Bronchial epithelial cell (primary cell): Measurements from ENCODE around the gene DNAJB5. TPM values are rescaled to one million over a fixed set of nuclear protein-coding genes. Genes with fewer than 3 reads are reported as not detected.
A peak's percentile ranks its signal among the peaks of the same experiment; 100 is the strongest.
"Not testable (repeated sequence)": the region's sequence is repeated elsewhere in the genome, so short reads cannot be mapped to it uniquely, and the experiment has no call there.

Experiments used
- DNase-seq: peaks from one replicate; pipeline ENCODE4 v3.0.0-alpha.2; 2010; ENCODE audit warnings: low read depth
- FAIRE-seq: peaks from 2 replicates; lab custom pipeline; 2011; peaks lifted over from hg19 to GRCh38; lab: Jason Lieb, UNC
- H3K27me3 ChIP-seq: 2 replicates; pipeline ENCODE4 v1.5.1; 2011; ENCODE audit warnings: low read length; ENCODE audit not compliant: control insufficient read depth, insufficient read depth
- H3K36me3 ChIP-seq: 2 replicates; pipeline ENCODE4 v1.5.1; 2011; ENCODE audit warnings: low read length; ENCODE audit not compliant: control insufficient read depth, insufficient read depth
- H3K4me3 ChIP-seq: 2 replicates; pipeline ENCODE4 v1.5.1; 2011; ENCODE audit warnings: mild to moderate bottlenecking, low read depth, low read length, control low read depth
- CTCF ChIP-seq: IDR thresholded peaks from 2 replicates; pipeline ENCODE4 v1.5.1; 2011; ENCODE audit warnings: mild to moderate bottlenecking, moderate library complexity, low read length, control low read depth, inconsistent platforms; ENCODE audit not compliant: insufficient read depth, severe bottlenecking
- total RNA-seq: library from RNA; depleted of rRNA; stranded (reverse); fragments of >200 nt; gene quantifications from 2 replicates; pipeline ENCODE4 v1.2.1, GENCODE V29; 2014

Gene DNAJB5
- 8.2 and 11.0 TPM in 2 replicates for total RNA-seq

- FAIRE-seq (no peak), DNase-seq (peak; percentile 99)
- H3K36me3 ChIP-seq = no peaks in the 10 kb centered on the region
- TF ChIP-seq CTCF = no peak
- peak within 1 kb of the TSS; percentile 72 for H3K4me3 ChIP-seq
- no peaks in the 10 kb centered on the region for H3K27me3 ChIP-seq
Measured at GRCh38 chr9:34989003-34989945, at the start of gene DNAJB5. Gene DNAJB5, plus strand, starts transcription at chr9:34989745. Its CDS starts 886 bp downstream, at chr9:34990631.

- not testable (repeated sequence) for DNase-seq, H3K4me3 ChIP-seq, FAIRE-seq, H3K27me3 ChIP-seq, H3K36me3 ChIP-seq
Measured at GRCh38 chr9:34939989-34940388, 49.6 kb upstream of the DNAJB5 start.

GRCh38 chr9:34948451-34948850, 41.1 kb upstream of the DNAJB5 start:
- Histone ChIP-seq H3K27me3 (peaks cover 2% of the 10 kb centered on the region), H3K36me3 (no peaks in the 10 kb centered on the region), H3K4me3 (no peak overlapping the region)
- FAIRE-seq (no peak), DNase-seq (no peak)
- no peak for TF ChIP-seq CTCF

GRCh38 chr9:34954225-34954624, 35.3 kb upstream of the DNAJB5 start:
- Histone ChIP-seq H3K36me3 (no peaks in the 10 kb centered on the region), H3K4me3 (no peak overlapping the region), H3K27me3 (peaks cover 16% of the 10 kb centered on the region)
- FAIRE-seq (peak; percentile 83), DNase-seq (no peak)
- no peak for TF ChIP-seq CTCF

GRCh38 chr9:34956066-34956465, 33.5 kb upstream of the DNAJB5 start:
- not testable (repeated sequence) for DNase-seq, FAIRE-seq
- peaks cover 18% of the 10 kb centered on the region for H3K27me3 ChIP-seq

GRCh38 chr9:34956648-34957047, 32.9 kb upstream of the DNAJB5 start:
- Histone ChIP-seq H3K36me3 (no peaks in the 10 kb centered on the region), H3K4me3 (no peak overlapping the region), H3K27me3 (peaks cover 18% of the 10 kb centered on the region)
- FAIRE-seq = no peak
- DNase-seq = no peak
- no peak for TF ChIP-seq CTCF

More at GRCh38 chr9:34956066-34956465, 33.5 kb upstream of the DNAJB5 start:
- H3K36me3 ChIP-seq, H3K4me3 ChIP-seq: not testable (repeated sequence)
